GM23338 (cell line): ENCODE data around the gene ATP2B1. TPM values are rescaled to one million over a fixed set of nuclear protein-coding genes. Genes with fewer than 3 reads are reported as not detected.
A peak's percentile ranks its signal among the peaks of the same experiment; 100 is the strongest.

Source experiments
- ATAC-seq: fragments of 200-7000 bp; cut with Tn5 transposase; 3 replicates; pipeline ENCODE4 v1.9.1; 2020
- DNase-seq: peaks from one replicate; pipeline ENCODE4 v3.0.0-alpha.2; 2015; ENCODE audit warnings: low spot score
- H2AFZ ChIP-seq: fragments of 200-600 bp; sonication (generic); 2 replicates; pipeline ENCODE4 v1.8.0; 2016; ENCODE audit warnings: antibody characterized with exemption, mild to moderate bottlenecking, moderate library complexity
- H3F3A ChIP-seq: fragments of 200-600 bp; sonication (generic); replicated peaks from 2 replicates; pipeline ENCODE4 v1.8.0; 2017; ENCODE audit warnings: antibody characterized with exemption, mixed run types, low read depth
- H3K27ac ChIP-seq: fragments of 200-600 bp; sonication (generic); 2 replicates; pipeline ENCODE4 v1.6.1; 2016; ENCODE audit warnings: low read depth
- H3K27me3 ChIP-seq: fragments of 200-600 bp; sonication (generic); 2 replicates; pipeline ENCODE4 v1.8.0; 2016; ENCODE audit warnings: mild to moderate bottlenecking, mixed run types, moderate library complexity; ENCODE audit not compliant: insufficient read depth
- H3K36me3 ChIP-seq: fragments of 200-600 bp; sonication (generic); 2 replicates; pipeline ENCODE4 v1.8.0; 2016; ENCODE audit warnings: mild to moderate bottlenecking; ENCODE audit not compliant: insufficient read depth
- H3K4me1 ChIP-seq: fragments of 200-600 bp; sonication (generic); 2 replicates; pipeline ENCODE4 v1.8.0; 2016; ENCODE audit warnings: mild to moderate bottlenecking, moderate library complexity; ENCODE audit not compliant: insufficient read depth
- H3K4me2 ChIP-seq: fragments of 200-600 bp; sonication (generic); 2 replicates; pipeline ENCODE4 v1.7.1; 2017; ENCODE audit warnings: mixed run types
- H3K4me3 ChIP-seq: fragments of 200-600 bp; sonication (generic); 2 replicates; pipeline ENCODE4 v1.6.1; 2016; ENCODE audit warnings: mixed run types
- H3K79me2 ChIP-seq: fragments of 200-600 bp; sonication (generic); replicated peaks from 2 replicates; pipeline ENCODE4 v1.8.0; 2017; ENCODE audit warnings: mild to moderate bottlenecking; ENCODE audit not compliant: insufficient read depth
- H3K9me2 ChIP-seq: fragments of 200-600 bp; sonication (generic); 2 replicates; pipeline ENCODE4 v1.8.0; 2017; ENCODE audit not compliant: insufficient read depth
- H4K20me1 ChIP-seq: fragments of 200-600 bp; sonication (generic); replicated peaks from 2 replicates; pipeline ENCODE4 v1.8.0; 2017; ENCODE audit warnings: mild to moderate bottlenecking; ENCODE audit not compliant: insufficient read depth
- H3K27ac Mint-ChIP-seq: 2 replicates; pipeline ENCODE4 v1.8.0; 2020; ENCODE audit warnings: inconsistent platforms, mild to moderate bottlenecking, moderate library complexity, mixed read lengths
- H3K27me3 Mint-ChIP-seq: 3 replicates; pipeline ENCODE4 v1.8.0; 2022; ENCODE audit warnings: low read depth, mild to moderate bottlenecking, moderate library complexity, mixed read lengths, inconsistent platforms; ENCODE audit not compliant: insufficient read depth, poor library complexity
- H3K36me3 Mint-ChIP-seq: 3 replicates; pipeline ENCODE4 v1.8.0; 2021; ENCODE audit warnings: low read depth, mild to moderate bottlenecking, inconsistent platforms, moderate library complexity, mixed read lengths
- H3K4me1 Mint-ChIP-seq: 3 replicates; pipeline ENCODE4 v1.8.0; 2020; ENCODE audit warnings: mild to moderate bottlenecking, inconsistent platforms, mixed read lengths
- H3K4me3 Mint-ChIP-seq: 3 replicates; pipeline ENCODE4 v1.8.0; 2021; ENCODE audit warnings: moderate library complexity, mild to moderate bottlenecking, inconsistent platforms, mixed read lengths
- H3K9me3 Mint-ChIP-seq: 3 replicates; pipeline ENCODE4 v1.8.0; 2020; ENCODE audit warnings: moderate library complexity, mild to moderate bottlenecking, inconsistent platforms, mixed read lengths
- CREB1 ChIP-seq: fragments of 250-450 bp; sonication (Bioruptor Pico); IDR thresholded peaks from 2 replicates; pipeline ENCODE4 v1.5.0; 2020; ENCODE audit warnings: low read depth, mild to moderate bottlenecking, moderate library complexity
- CTCF ChIP-seq, 2 experiments: fragments of 200-600 bp in 1 of 2; sonication (generic) in 1 of 2; conservative IDR thresholded peaks; 2 replicates each; pipeline versions ENCODE4 v1.5.1 to v1.6.1; 2016 to 2017; ENCODE audit warnings: antibody characterized with exemption in 2 of 2, low read depth in 2 of 2, mild to moderate bottlenecking in 2 of 2, moderate library complexity in 1 of 2
- EZH2 ChIP-seq: fragments of 200-600 bp; sonication (generic); IDR thresholded peaks from one replicate; pipeline ENCODE4 v1.8.0; 2017; ENCODE audit warnings: antibody characterized with exemption, mild to moderate bottlenecking, low read depth; ENCODE audit not compliant: unreplicated experiment
- EZH2phosphoT487 ChIP-seq: fragments of 200-600 bp; sonication (generic); IDR thresholded peaks from one replicate; pipeline ENCODE4 v1.8.1; 2018; ENCODE audit warnings: antibody characterized with exemption; ENCODE audit not compliant: unreplicated experiment
- JUNB ChIP-seq: IDR thresholded peaks from one replicate; pipeline ENCODE4 v1.6.1; 2016; ENCODE audit warnings: antibody characterized with exemption; ENCODE audit not compliant: unreplicated experiment
- NANOG ChIP-seq: IDR thresholded peaks from 2 replicates; pipeline ENCODE4 v1.6.1; 2016; ENCODE audit warnings: antibody characterized with exemption, borderline replicate concordance
- POLR2AphosphoS5 ChIP-seq: IDR thresholded peaks from 2 replicates; pipeline ENCODE4 v1.6.1; 2016; ENCODE audit warnings: antibody characterized with exemption, low read depth
- REST ChIP-seq: IDR thresholded peaks from one replicate; pipeline ENCODE4 v1.6.1; 2018; ENCODE audit warnings: antibody characterized with exemption; ENCODE audit not compliant: unreplicated experiment
- STAT1 ChIP-seq: IDR thresholded peaks from one replicate; pipeline ENCODE4 v1.6.1; 2016; ENCODE audit warnings: antibody characterized with exemption; ENCODE audit not compliant: unreplicated experiment
- ZNF114 ChIP-seq: fragments of 250-450 bp; sonication (Bioruptor Pico); IDR thresholded peaks from 2 replicates; pipeline ENCODE4 v1.5.0; 2020; ENCODE audit warnings: mild to moderate bottlenecking, moderate library complexity
- ZNF331 ChIP-seq: fragments of 250-450 bp; sonication (Bioruptor Pico); IDR thresholded peaks from 2 replicates; pipeline ENCODE4 v1.5.0; 2020; ENCODE audit warnings: low read depth, mild to moderate bottlenecking, moderate library complexity
- ZNF462 ChIP-seq: fragments of 250-450 bp; sonication (Bioruptor Pico); IDR thresholded peaks from 2 replicates; pipeline ENCODE4 v1.5.0; 2020; ENCODE audit warnings: mild to moderate bottlenecking, moderate library complexity
- polyA plus RNA-seq: library from polyadenylated mRNA; unstranded; fragments of >200 nt; fragmentation: Nextera tagmentation; extraction: Ambion mirVana; gene quantifications from 2 replicates; pipeline ENCODE4 v1.2.1, GENCODE V29; 2016
- total RNA-seq: library from RNA; depleted of rRNA; stranded (reverse); fragments of >200 nt; shearing (Covaris generic); gene quantifications from 2 replicates; pipeline ENCODE4 v1.2.3, GENCODE V29; 2014
- TF ChIP-seq, protein P1 (sequence below): IDR thresholded peaks from 2 replicates; pipeline ENCODE4 v1.6.1; 2016; ENCODE audit warnings: antibody characterized with exemption

ATP2B1 gene
- total and polyA plus RNA-seq, 2 experiments from 2014 or later = 39.3 to 42.3 TPM

DNA sequence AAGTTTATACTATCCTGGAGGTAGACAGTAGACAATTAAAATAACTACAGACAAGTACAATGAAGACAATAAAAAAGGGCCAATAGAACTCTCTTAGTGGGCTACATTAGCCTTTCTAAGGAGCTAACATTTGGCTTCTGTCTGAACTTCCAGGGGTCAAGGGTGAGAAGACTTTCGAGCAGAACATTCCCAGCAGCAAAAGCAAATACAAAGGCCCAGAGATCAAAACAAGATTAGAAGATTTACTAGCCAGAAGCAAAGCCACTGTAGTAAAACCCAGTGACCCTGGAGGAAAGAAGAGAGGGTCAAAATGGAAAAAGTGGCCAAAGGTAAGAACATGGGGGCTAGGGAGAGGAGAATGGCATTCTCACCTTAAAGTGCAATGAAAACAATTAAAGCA lies 63.2 kb downstream of the ATP2B1 start:
- Mint-ChIP-seq H3K9me3 (no peaks in the 10 kb centered on the region), H3K27ac (peak overlapping the region; percentile 0; the same call in 1 of the 2 replicates)
- TF ChIP-seq CREB1 (CRISPR knock-in tag) (no peak), ZNF114 (CRISPR knock-in tag) (no peak), REST (no peak), EZH2 (no peak), EZH2phosphoT487 (no peak), ZNF331 (no peak), JUNB (no peak), POLR2AphosphoS5 (no peak), ZNF462 (CRISPR knock-in tag) (no peak), CTCF (conservative IDR thresholded peaks at IDR 0.05; ENCODE audit: low read depth in 2 of 2) (no peak), STAT1 (no peak), NANOG (no peak)
- TF ChIP-seq, protein P1, sequence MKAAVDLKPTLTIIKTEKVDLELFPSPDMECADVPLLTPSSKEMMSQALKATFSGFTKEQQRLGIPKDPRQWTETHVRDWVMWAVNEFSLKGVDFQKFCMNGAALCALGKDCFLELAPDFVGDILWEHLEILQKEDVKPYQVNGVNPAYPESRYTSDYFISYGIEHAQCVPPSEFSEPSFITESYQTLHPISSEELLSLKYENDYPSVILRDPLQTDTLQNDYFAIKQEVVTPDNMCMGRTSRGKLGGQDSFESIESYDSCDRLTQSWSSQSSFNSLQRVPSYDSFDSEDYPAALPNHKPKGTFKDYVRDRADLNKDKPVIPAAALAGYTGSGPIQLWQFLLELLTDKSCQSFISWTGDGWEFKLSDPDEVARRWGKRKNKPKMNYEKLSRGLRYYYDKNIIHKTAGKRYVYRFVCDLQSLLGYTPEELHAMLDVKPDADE = no peak

More for the DNA sequence above, 63.2 kb downstream of the ATP2B1 start:
- peaks cover 10% of the 10 kb centered on the region for H3K36me3 Mint-ChIP-seq
- H3K27me3 ChIP-seq = no peaks in the 10 kb centered on the region
- H4K20me1 ChIP-seq = peaks cover 4% of the 10 kb centered on the region; the same call in 1 of the 2 replicates
- peaks cover 1% of the 10 kb centered on the region for H3K27me3 Mint-ChIP-seq
- no peaks in the 10 kb centered on the region for H3K9me2 ChIP-seq
- H3F3A ChIP-seq = no peaks in the 10 kb centered on the region
- H3K4me1 Mint-ChIP-seq = peaks cover 18% of the 10 kb centered on the region
- ATAC-seq (no peak; the same call in 2 of the 3 replicates), DNase-seq (no peak)
- no peaks in the 10 kb centered on the region for H3K36me3 ChIP-seq
- H3K27ac ChIP-seq = peak overlapping the region; percentile 35; the same call in 1 of the 2 replicates
- H2AFZ ChIP-seq = no peak overlapping the region
- peaks cover 7% of the 10 kb centered on the region; the same call in 1 of the 2 replicates for H3K4me1 ChIP-seq
- H3K4me3 Mint-ChIP-seq = no peak overlapping the region
- H3K4me3 ChIP-seq = no peak overlapping the region
- H3K4me2 ChIP-seq = no peak overlapping the region
- peaks cover 3% of the 10 kb centered on the region; the same call in 1 of the 2 replicates for H3K79me2 ChIP-seq
